HepG2 (cell line): ENCODE results near the gene TPI1. TPM values are rescaled to one million over a fixed set of nuclear protein-coding genes. Genes with fewer than 3 reads are reported as not detected.

Experiments
- CCAR2 ChIP-seq: fragments of 200-400 bp; formaldehyde crosslinking; optimal IDR thresholded peaks from 2 replicates; pipeline ENCODE3; 2018; ENCODE audit warnings: low read depth, mild to moderate bottlenecking, low read length, moderate library complexity
- DNMT3B ChIP-seq: conservative IDR thresholded peaks from 2 replicates; pipeline ENCODE4 v1.6.1; 2016; ENCODE audit warnings: missing biosample characterization, control low read depth
- EZH2 ChIP-seq: conservative IDR thresholded peaks from 2 replicates; pipeline ENCODE4 v1.6.1; 2012; ENCODE audit warnings: mild to moderate bottlenecking, low read depth, low read length, moderate library complexity
- HIVEP1 ChIP-seq: sonication (generic); formaldehyde crosslinking; IDR thresholded peaks from 2 replicates; pipeline ENCODE4 v1.4.0; 2020; ENCODE audit warnings: mild to moderate bottlenecking, missing genetic modification reagents
- HNF4G ChIP-seq, 2 experiments: sonication (generic) in 1 of 2; formaldehyde crosslinking in 1 of 2; IDR thresholded peaks; 2 replicates each; pipeline versions ENCODE4 v1.4.0 to v1.6.1; 2011 to 2020; ENCODE audit warnings: borderline replicate concordance in 2 of 2, low read depth in 2 of 2, mild to moderate bottlenecking in 2 of 2, low read length in 1 of 2, missing genetic modification reagents in 1 of 2, moderate library complexity in 1 of 2
- MIER3 ChIP-seq: IDR thresholded peaks from 2 replicates; pipeline ENCODE4 v1.6.1; 2016; ENCODE audit warnings: missing compliant biosample characterization, borderline replicate concordance
- NFKBIZ ChIP-seq: IDR thresholded peaks from 2 replicates; pipeline ENCODE4 v1.6.1; 2018; ENCODE audit warnings: missing genetic modification reagents, missing compliant biosample characterization
- NFYC ChIP-seq: IDR thresholded peaks from 2 replicates; pipeline ENCODE4 v1.6.1; 2016; ENCODE audit warnings: missing genetic modification reagents, missing compliant biosample characterization
- NR2F1 ChIP-seq, 2 experiments: fragments of 450-650 bp in 1 of 2; formaldehyde crosslinking in 1 of 2; IDR thresholded peaks; 2 replicates each; pipeline versions ENCODE4 v1.5.0 to v1.6.1; 2016 to 2020; ENCODE audit warnings: mild to moderate bottlenecking in 1 of 2, missing compliant biosample characterization in 1 of 2, missing genetic modification reagents in 1 of 2, moderate library complexity in 1 of 2
- TCF12 ChIP-seq, 2 experiments: fragments of 450-650 bp in 1 of 2; sonication (generic) in 1 of 2; formaldehyde crosslinking in 1 of 2; IDR thresholded peaks; 2 replicates each; pipeline versions ENCODE4 v1.6.1 to v1.8.0; 2017 to 2022; ENCODE audit warnings: antibody characterized with exemption in 1 of 2, mild to moderate bottlenecking in 1 of 2, missing genetic modification reagents in 1 of 2, moderate library complexity in 1 of 2
- YY1 ChIP-seq: IDR thresholded peaks from 2 replicates; pipeline ENCODE4 v1.6.1; 2011; ENCODE audit warnings: low read length, low read depth, moderate library complexity, mild to moderate bottlenecking; ENCODE audit not compliant: insufficient read depth, insufficient replicate concordance
- ZFP36 ChIP-seq: fragments of 150-350 bp; IDR thresholded peaks from 2 replicates; pipeline ENCODE4 v1.6.1; 2018; ENCODE audit warnings: borderline replicate concordance, low read length, low read depth; ENCODE audit not compliant: partially characterized antibody
- ZFP90 ChIP-seq: sonication (generic); formaldehyde crosslinking; IDR thresholded peaks from 2 replicates; pipeline ENCODE4 v1.8.0; 2022; ENCODE audit warnings: missing genetic modification reagents, mild to moderate bottlenecking, inconsistent platforms, borderline replicate concordance
- ZKSCAN1 ChIP-seq: fragments of 150-350 bp; IDR thresholded peaks from 2 replicates; pipeline ENCODE4 v1.6.1; 2014; ENCODE audit warnings: low read length
- ZNF10 ChIP-seq: sonication (generic); formaldehyde crosslinking; IDR thresholded peaks from 2 replicates; pipeline ENCODE4 v1.4.0; 2020; ENCODE audit warnings: mild to moderate bottlenecking, low read depth, missing genetic modification reagents, borderline replicate concordance
- ZNF225 ChIP-seq: sonication (generic); formaldehyde crosslinking; IDR thresholded peaks from 2 replicates; pipeline ENCODE4 v1.4.0; 2020; ENCODE audit warnings: mild to moderate bottlenecking, missing genetic modification reagents
- ZNF724P ChIP-seq: sonication (generic); formaldehyde crosslinking; IDR thresholded peaks from 2 replicates; pipeline ENCODE4 v1.8.0; 2022; ENCODE audit warnings: missing genetic modification reagents, borderline replicate concordance
- polyA plus RNA-seq, 8 experiments: library from polyadenylated mRNA; depleted of rRNA in 3 of 8; stranded (reverse) in 7 of 8; unstranded in 1 of 8; fragments of >200 nt; fragmentation: Illumina TruSeq in 4 of 8; extraction: Trizol in 4 of 8; gene quantifications; 2 replicates each; pipeline versions ENCODE4 v1.2.1 to v1.2.3, GENCODE V29; 2011 to 2016; ENCODE audit warnings: low read depth in 4 of 8, missing spikeins in 1 of 8, mixed read lengths in 1 of 8; ENCODE audit not compliant: insufficient read depth in 1 of 8
- total RNA-seq, 5 experiments: library from RNA; depleted of rRNA; stranded (reverse); fragments of >200 nt; fragmentation: Illumina TruSeq; extraction: Trizol; gene quantifications; 2 replicates each; pipeline ENCODE4 v1.2.3, GENCODE V29; 2016; ENCODE audit warnings: low read depth in 1 of 5
- TF ChIP-seq, protein P1 (sequence below): sonication (generic); formaldehyde crosslinking; IDR thresholded peaks from 2 replicates; pipeline ENCODE4; 2020; ENCODE audit warnings: missing genetic modification reagents, mild to moderate bottlenecking, borderline replicate concordance
- TF ChIP-seq, protein P2 (sequence below): sonication (generic); formaldehyde crosslinking; IDR thresholded peaks from 2 replicates; pipeline ENCODE4 v1.4.0; 2020; ENCODE audit warnings: low read depth, mild to moderate bottlenecking, missing genetic modification reagents
- TF ChIP-seq, protein P3 (sequence below): sonication (generic); formaldehyde crosslinking; IDR thresholded peaks from 2 replicates; pipeline ENCODE4 v1.4.0; 2020; ENCODE audit warnings: missing genetic modification reagents

TPI1 gene
- total and polyA plus RNA-seq, 2 of the 13 experiments (the other 11 are each of a cell fraction or from before 2014, with no cell fraction given), result 945 to 2,535 TPM

DNA sequence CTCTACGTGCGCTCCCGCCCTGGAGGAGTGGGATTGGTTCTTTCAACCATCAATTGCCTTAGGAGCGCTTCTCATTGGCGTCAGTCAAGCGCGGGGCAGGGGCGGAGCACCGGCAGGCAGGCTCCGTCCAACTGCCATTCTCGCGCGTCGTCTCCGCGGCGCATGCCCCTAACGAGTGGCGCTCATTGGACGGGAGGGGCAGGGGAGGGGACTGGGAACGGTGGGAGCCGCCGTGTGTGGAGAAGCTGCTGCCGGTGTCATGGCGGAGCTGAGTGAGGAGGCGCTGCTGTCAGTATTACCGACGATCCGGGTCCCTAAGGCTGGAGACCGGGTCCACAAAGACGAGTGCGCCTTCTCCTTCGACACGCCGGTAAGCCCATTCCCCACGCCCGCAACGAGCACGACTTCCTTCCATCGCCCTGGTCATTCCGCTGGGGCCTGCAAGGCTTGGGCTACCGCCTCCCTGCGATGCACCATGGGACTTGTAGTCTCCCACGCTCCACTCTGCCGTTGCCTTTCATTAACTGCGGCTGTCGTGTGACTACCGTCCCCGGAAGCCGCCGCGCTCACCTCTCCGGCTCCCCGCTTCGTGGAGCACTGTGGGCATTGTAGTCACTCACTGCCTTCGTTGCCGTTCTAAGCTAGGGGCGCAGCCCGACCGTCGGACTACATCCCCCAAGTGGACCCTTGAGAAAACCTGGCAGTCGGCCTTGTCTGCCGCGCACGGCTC, 15.2 kb upstream of the TPI1 start, which contains the start of gene USP5 (continued):
- TF ChIP-seq CCAR2 (no peak), ZFP36 (no peak), TCF12 (IDR thresholded peaks at IDR 0.05) (no peak), TCF12 (CRISPR knock-in tag; IDR thresholded peaks at IDR 0.05) (no peak), EZH2 (no peak), MIER3 (0 out of 2 replicates have a peak, but pooled peaks have one; percentile 17), HIVEP1 (no peak), ZFP90 (CRISPR knock-in tag) (peak; percentile 40), HNF4G (IDR thresholded peaks at IDR 0.05; ENCODE audit: borderline replicate concordance, low read depth, low read length) (0 out of 2 replicates have a peak, but pooled peaks have one; percentile 2), HNF4G (CRISPR knock-in tag; IDR thresholded peaks at IDR 0.05; ENCODE audit: borderline replicate concordance, low read depth) (0 out of 2 replicates have a peak, but pooled peaks have one; percentile 37), NR2F1 (CRISPR knock-in tag; IDR thresholded peaks at IDR 0.05) (no peak), ZKSCAN1 (no peak), ZNF225 (CRISPR knock-in tag) (no peak), NFYC (CRISPR knock-in tag) (peak; percentile 90), NFKBIZ (peak; percentile 63; the same call in 1 of the 2 replicates), DNMT3B (no peak), ZNF724P (CRISPR knock-in tag) (no peak), ZNF10 (CRISPR knock-in tag) (no peak), YY1 (peak; percentile 88)
- TF ChIP-seq, protein P1, sequence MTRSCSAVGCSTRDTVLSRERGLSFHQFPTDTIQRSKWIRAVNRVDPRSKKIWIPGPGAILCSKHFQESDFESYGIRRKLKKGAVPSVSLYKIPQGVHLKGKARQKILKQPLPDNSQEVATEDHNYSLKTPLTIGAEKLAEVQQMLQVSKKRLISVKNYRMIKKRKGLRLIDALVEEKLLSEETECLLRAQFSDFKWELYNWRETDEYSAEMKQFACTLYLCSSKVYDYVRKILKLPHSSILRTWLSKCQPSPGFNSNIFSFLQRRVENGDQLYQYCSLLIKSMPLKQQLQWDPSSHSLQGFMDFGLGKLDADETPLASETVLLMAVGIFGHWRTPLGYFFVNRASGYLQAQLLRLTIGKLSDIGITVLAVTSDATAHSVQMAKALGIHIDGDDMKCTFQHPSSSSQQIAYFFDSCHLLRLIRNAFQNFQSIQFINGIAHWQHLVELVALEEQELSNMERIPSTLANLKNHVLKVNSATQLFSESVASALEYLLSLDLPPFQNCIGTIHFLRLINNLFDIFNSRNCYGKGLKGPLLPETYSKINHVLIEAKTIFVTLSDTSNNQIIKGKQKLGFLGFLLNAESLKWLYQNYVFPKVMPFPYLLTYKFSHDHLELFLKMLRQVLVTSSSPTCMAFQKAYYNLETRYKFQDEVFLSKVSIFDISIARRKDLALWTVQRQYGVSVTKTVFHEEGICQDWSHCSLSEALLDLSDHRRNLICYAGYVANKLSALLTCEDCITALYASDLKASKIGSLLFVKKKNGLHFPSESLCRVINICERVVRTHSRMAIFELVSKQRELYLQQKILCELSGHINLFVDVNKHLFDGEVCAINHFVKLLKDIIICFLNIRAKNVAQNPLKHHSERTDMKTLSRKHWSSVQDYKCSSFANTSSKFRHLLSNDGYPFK, result peak; percentile 89
- TF ChIP-seq, protein P2, sequence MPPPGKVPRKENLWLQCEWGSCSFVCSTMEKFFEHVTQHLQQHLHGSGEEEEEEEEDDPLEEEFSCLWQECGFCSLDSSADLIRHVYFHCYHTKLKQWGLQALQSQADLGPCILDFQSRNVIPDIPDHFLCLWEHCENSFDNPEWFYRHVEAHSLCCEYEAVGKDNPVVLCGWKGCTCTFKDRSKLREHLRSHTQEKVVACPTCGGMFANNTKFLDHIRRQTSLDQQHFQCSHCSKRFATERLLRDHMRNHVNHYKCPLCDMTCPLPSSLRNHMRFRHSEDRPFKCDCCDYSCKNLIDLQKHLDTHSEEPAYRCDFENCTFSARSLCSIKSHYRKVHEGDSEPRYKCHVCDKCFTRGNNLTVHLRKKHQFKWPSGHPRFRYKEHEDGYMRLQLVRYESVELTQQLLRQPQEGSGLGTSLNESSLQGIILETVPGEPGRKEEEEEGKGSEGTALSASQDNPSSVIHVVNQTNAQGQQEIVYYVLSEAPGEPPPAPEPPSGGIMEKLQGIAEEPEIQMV, result no peak
- TF ChIP-seq, protein P3, sequence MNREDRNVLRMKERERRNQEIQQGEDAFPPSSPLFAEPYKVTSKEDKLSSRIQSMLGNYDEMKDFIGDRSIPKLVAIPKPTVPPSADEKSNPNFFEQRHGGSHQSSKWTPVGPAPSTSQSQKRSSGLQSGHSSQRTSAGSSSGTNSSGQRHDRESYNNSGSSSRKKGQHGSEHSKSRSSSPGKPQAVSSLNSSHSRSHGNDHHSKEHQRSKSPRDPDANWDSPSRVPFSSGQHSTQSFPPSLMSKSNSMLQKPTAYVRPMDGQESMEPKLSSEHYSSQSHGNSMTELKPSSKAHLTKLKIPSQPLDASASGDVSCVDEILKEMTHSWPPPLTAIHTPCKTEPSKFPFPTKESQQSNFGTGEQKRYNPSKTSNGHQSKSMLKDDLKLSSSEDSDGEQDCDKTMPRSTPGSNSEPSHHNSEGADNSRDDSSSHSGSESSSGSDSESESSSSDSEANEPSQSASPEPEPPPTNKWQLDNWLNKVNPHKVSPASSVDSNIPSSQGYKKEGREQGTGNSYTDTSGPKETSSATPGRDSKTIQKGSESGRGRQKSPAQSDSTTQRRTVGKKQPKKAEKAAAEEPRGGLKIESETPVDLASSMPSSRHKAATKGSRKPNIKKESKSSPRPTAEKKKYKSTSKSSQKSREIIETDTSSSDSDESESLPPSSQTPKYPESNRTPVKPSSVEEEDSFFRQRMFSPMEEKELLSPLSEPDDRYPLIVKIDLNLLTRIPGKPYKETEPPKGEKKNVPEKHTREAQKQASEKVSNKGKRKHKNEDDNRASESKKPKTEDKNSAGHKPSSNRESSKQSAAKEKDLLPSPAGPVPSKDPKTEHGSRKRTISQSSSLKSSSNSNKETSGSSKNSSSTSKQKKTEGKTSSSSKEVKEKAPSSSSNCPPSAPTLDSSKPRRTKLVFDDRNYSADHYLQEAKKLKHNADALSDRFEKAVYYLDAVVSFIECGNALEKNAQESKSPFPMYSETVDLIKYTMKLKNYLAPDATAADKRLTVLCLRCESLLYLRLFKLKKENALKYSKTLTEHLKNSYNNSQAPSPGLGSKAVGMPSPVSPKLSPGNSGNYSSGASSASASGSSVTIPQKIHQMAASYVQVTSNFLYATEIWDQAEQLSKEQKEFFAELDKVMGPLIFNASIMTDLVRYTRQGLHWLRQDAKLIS (CRISPR knock-in tag), result no peak
